ENCODE data around the gene EHMT2.

Gene EHMT2

GRCh38 chr6:31889331-31889972 is 8.0 kb downstream of the EHMT2 start:
- no peak for DNase-seq (ENCODE audit: low spot score)
- TF ChIP-seq, protein P1, sequence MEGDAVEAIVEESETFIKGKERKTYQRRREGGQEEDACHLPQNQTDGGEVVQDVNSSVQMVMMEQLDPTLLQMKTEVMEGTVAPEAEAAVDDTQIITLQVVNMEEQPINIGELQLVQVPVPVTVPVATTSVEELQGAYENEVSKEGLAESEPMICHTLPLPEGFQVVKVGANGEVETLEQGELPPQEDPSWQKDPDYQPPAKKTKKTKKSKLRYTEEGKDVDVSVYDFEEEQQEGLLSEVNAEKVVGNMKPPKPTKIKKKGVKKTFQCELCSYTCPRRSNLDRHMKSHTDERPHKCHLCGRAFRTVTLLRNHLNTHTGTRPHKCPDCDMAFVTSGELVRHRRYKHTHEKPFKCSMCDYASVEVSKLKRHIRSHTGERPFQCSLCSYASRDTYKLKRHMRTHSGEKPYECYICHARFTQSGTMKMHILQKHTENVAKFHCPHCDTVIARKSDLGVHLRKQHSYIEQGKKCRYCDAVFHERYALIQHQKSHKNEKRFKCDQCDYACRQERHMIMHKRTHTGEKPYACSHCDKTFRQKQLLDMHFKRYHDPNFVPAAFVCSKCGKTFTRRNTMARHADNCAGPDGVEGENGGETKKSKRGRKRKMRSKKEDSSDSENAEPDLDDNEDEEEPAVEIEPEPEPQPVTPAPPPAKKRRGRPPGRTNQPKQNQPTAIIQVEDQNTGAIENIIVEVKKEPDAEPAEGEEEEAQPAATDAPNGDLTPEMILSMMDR (IDR thresholded peaks at IDR 0.05; ENCODE audit: extremely low read depth, insufficient read depth, missing control alignments): no peak
- in situ Hi-C loops (cut with MboI; ENCODE audit: low pct_unique_long_range_greater_than_20kb, low sequenced_read_pairs, unreplicated experiment): no loop called here

DNA sequence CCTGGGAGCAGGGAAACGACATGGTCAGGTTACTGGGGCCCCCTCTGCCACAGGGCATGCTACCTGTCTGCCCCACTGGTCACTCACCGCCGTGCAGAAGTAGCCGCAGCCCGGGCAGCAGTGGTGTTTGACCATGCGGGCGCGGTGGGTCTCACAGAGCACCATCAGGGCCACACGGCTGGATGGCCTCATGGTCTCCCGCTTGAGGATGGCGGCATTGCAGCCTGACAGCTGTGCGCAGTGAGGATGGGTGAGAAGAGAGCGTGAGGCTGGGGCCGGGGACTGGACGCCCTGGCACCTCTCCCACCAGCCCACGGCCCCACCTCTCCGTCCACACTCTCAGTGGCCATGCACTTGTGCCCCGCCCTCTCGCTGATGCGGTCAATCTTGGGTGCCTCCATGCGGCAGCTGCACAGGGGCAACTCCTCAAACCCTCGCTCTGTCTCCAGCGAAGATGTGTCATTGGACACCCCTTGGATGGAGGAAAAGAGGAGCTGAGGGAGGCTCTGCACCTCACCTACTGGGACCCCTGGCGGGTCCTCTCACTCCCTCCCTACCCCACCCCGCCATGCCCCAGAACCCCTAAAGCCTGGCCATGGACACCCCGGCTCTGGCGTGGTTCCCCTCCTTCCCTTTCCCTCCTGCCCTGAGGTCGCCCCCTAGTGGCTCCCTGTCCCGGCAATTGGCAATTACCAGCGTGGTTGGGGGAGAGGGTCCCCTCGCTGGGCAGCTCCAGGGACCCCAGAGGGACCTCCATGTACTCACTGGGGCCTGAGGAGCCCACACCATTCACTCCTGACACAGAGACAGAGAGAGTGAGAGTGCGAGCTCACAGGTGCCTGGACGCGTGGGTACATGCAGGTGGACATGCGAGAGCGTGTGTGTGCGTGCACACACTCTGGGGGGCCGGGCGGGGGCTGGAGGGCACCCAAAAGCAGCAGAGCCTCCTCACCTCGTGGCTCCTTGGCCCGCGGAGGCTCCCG is 8.9 kb downstream of the EHMT2 start:
- TF ChIP-seq, protein P1 (IDR thresholded peaks at IDR 0.05; ENCODE audit: extremely low read depth, insufficient read depth, missing control alignments): peak; percentile 91
- peak; percentile 73 for DNase-seq (ENCODE audit: low spot score)
- in situ Hi-C loops (cut with MboI; ENCODE audit: low pct_unique_long_range_greater_than_20kb, low sequenced_read_pairs, unreplicated experiment): no loop called here

DNA sequence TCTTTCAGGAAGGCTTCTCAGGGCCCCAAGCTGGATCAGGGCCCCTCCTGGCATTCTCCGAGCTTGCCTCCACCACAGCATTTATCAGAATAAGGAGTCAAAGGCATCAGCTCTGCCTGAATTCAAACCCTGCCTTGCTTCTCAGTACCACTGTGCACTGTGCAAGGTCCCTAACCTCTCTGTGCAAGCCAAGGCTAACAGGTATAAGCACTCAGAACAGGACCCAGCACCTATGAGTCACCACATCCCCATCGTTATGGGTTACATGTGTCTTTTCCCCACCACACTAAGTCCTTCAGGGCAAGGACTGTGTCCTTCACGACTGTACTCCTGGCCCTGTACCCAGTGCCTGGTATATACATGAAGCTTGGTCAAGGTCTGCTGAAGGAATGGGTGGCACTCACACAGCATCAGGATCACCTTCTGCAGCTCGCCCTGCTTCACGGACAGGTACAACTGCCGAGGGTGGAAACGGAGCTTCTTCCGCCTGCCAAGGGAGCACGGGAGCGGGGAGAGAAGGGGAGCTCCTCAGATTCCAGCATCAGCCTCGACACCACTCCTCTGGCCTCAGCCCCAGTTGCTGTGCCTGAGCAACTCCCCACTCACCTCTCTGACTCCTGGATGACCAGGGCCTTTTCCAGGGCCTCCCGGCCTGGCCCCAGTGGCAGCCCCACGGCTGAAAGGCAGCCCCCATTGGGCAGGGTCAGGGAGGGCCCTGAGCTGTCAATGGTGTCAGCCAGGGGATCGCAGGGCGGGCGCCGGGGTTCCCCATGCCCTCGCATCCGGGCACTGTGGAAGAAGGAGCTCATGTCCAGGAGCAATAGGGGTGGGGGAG is 10.1 kb downstream of the EHMT2 start:
- DNase-seq (ENCODE audit: low spot score): no peak
- in situ Hi-C loops (cut with MboI; ENCODE audit: low pct_unique_long_range_greater_than_20kb, low sequenced_read_pairs, unreplicated experiment): no loop called here
- TF ChIP-seq, protein P1 (IDR thresholded peaks at IDR 0.05; ENCODE audit: extremely low read depth, insufficient read depth, missing control alignments): no peak

GRCh38 chr6:31886541-31886991 is 10.9 kb downstream of the EHMT2 start:
- TF ChIP-seq, protein P1 (IDR thresholded peaks at IDR 0.05; ENCODE audit: extremely low read depth, insufficient read depth, missing control alignments): no peak
- no peak for DNase-seq (ENCODE audit: low spot score)

DNA sequence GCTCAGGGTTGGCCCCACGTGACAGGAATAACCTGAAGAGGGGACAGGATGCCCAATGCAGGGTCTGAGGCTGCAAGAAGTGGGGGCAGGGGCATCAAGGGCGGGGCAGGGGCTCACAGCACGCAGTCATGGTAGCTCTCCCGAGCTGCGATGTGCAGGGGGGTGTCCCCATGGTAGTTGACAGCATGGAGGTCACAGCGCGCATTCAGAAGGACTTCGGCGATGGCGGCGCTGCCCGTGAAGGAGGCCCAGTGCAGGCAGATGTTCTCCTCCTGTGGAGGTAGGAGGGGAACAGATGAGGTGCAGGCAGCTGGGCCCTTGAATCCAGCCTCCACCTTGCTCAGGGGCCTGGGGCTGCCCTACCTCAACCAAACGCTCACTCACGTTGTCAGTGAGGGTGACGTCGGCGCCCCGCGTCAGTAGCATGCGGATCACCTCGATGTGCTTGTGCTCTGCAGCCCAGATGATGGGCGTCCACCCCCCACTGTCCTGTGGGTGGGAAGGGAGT is 12.9 kb downstream of the EHMT2 start:
- TF ChIP-seq, protein P1 (IDR thresholded peaks at IDR 0.05; ENCODE audit: extremely low read depth, insufficient read depth, missing control alignments): no peak

More at GRCh38 chr6:31886541-31886991, 10.9 kb downstream of the EHMT2 start:
- in situ Hi-C loops (cut with MboI; ENCODE audit: low pct_unique_long_range_greater_than_20kb, low sequenced_read_pairs, unreplicated experiment): no loop called here

DNA sequence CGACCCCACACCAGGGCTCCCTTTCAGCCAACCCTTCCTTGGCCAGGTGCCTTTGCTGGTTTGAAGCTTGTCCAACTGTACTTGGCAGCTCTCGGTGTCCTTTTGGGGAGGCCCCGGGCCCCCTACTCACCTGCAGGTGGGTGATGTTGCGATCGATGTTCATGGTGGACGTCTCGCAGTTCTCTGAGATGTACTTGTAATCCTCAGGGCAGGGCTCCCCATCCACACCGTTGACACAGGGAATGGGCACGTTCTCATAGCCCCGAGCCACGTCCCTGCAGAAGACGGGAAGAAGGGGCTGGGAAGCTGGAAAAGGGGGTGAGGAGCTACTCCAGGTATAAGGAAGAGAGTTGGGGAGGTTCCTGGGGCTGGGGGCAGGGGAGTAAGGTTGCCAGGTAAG is 13.8 kb downstream of the EHMT2 start:
- in situ Hi-C loops (cut with MboI; ENCODE audit: low pct_unique_long_range_greater_than_20kb, low sequenced_read_pairs, unreplicated experiment): no loop called here
- TF ChIP-seq, protein P1 (IDR thresholded peaks at IDR 0.05; ENCODE audit: extremely low read depth, insufficient read depth, missing control alignments): no peak
- no peak for DNase-seq (ENCODE audit: low spot score)

More for the DNA sequence above, 12.9 kb downstream of the EHMT2 start:
- in situ Hi-C loops (cut with MboI; ENCODE audit: low pct_unique_long_range_greater_than_20kb, low sequenced_read_pairs, unreplicated experiment): no loop called here
- DNase-seq (ENCODE audit: low spot score): no peak

Measured in GM13977 (cell line).